Measurements from ENCODE around the gene DCTN5. TPM values are rescaled to one million over a fixed set of nuclear protein-coding genes. Genes with fewer than 3 reads are reported as not detected.
A peak's percentile ranks its signal among the peaks of the same experiment; 100 is the strongest.

DCTN5 gene
- total and polyA plus RNA-seq, 2 of the 13 experiments (the other 11 are each of a cell fraction or from before 2014, with no cell fraction given), result 105 to 207 TPM

DNA sequence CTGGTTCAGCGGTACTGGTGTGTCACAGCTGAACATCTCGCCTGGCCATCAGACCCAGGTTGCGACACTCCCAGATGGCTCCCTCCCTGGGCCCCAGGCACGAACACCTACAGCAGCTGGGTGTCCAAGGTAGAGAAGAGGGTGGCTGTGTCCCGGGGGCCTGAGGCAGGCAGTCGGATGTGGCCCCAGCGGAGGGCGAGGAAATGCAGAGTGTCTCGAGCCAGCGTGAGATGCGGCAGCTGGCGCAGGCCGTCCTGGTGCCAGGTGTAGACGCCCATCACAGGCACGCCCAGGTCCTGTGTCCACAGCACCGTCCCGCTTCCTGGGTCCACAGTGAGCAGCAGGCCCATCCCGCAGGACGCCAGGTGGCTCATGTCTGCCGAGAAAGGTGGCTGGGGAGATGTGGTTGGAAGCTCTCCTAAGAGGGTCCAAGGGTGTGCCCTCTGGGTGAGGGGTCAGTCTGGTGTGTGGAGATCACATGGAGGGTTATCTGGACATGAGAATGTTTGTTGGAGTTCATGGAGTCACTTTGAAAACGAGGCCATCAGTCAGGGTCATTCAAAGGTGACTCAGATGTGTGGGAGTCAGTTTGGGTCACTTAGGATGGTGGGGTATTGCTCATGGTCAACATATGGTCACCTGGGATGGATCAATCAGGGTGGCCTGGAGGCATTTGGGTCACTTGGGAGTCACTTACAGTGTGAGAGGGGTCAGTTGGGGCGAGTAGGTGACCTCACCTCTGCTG lies 63.7 kb downstream of the DCTN5 start (continued):
- TF ChIP-seq ATF5 (CRISPR knock-in tag; IDR thresholded peaks at IDR 0.05; ENCODE audit: low read depth) (no peak), SP2 (CRISPR knock-in tag; IDR thresholded peaks at IDR 0.05) (peak; percentile 25; the same call in 1 of the 2 replicates), XBP1 (CRISPR knock-in tag; IDR thresholded peaks at IDR 0.05) (no peak), LCORL (IDR thresholded peaks at IDR 0.05) (no peak), LCORL (CRISPR knock-in tag; IDR thresholded peaks at IDR 0.05) (peak; percentile 59; the same call in 1 of the 2 replicates), KDM1A (CRISPR knock-in tag; IDR thresholded peaks at IDR 0.05) (no peak), KLF9 (CRISPR knock-in tag; IDR thresholded peaks at IDR 0.05; ENCODE audit: low read depth) (no peak), EEA1 (CRISPR knock-in tag; IDR thresholded peaks at IDR 0.05; ENCODE audit: borderline replicate concordance) (0 out of 2 replicates have a peak, but pooled peaks have one; percentile 34), TOPORS (CRISPR knock-in tag; IDR thresholded peaks at IDR 0.05) (no peak), ZFP37 (CRISPR knock-in tag; IDR thresholded peaks at IDR 0.05; ENCODE audit: borderline replicate concordance) (no peak), YEATS2 (CRISPR knock-in tag; IDR thresholded peaks at IDR 0.05; ENCODE audit: borderline replicate concordance) (no peak), RNF2 (conservative IDR thresholded peaks at IDR 0.05; ENCODE audit: low read depth) (peak; percentile 66; the same call in 1 of the 2 replicates), NR2F6 (IDR thresholded peaks at IDR 0.05) (peak; percentile 71), NR2F6 (CRISPR knock-in tag; IDR thresholded peaks at IDR 0.05) (no peak), ZNF333 (CRISPR knock-in tag; IDR thresholded peaks at IDR 0.05; ENCODE audit: borderline replicate concordance) (0 out of 2 replicates have a peak, but pooled peaks have one; percentile 21), IRF1 (CRISPR knock-in tag; IDR thresholded peaks at IDR 0.05; ENCODE audit: low read depth) (no peak), GATA4 (IDR thresholded peaks at IDR 0.05; ENCODE audit: borderline replicate concordance, low read depth) (no peak), U2AF1 (optimal IDR thresholded peaks at IDR 0.05; ENCODE audit: low read depth, low read length) (no peak), ZNF629 (CRISPR knock-in tag; conservative IDR thresholded peaks at IDR 0.05) (no peak), ZKSCAN5 (CRISPR knock-in tag; IDR thresholded peaks at IDR 0.05) (no peak)
- TF ChIP-seq, protein P1, sequence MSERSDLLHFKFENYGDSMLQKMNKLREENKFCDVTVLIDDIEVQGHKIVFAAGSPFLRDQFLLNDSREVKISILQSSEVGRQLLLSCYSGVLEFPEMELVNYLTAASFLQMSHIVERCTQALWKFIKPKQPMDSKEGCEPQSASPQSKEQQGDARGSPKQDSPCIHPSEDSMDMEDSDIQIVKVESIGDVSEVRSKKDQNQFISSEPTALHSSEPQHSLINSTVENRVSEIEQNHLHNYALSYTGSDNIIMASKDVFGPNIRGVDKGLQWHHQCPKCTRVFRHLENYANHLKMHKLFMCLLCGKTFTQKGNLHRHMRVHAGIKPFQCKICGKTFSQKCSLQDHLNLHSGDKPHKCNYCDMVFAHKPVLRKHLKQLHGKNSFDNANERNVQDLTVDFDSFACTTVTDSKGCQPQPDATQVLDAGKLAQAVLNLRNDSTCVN (CRISPR knock-in tag; IDR thresholded peaks at IDR 0.05; ENCODE audit: borderline replicate concordance), result no peak
- TF ChIP-seq, protein P2, sequence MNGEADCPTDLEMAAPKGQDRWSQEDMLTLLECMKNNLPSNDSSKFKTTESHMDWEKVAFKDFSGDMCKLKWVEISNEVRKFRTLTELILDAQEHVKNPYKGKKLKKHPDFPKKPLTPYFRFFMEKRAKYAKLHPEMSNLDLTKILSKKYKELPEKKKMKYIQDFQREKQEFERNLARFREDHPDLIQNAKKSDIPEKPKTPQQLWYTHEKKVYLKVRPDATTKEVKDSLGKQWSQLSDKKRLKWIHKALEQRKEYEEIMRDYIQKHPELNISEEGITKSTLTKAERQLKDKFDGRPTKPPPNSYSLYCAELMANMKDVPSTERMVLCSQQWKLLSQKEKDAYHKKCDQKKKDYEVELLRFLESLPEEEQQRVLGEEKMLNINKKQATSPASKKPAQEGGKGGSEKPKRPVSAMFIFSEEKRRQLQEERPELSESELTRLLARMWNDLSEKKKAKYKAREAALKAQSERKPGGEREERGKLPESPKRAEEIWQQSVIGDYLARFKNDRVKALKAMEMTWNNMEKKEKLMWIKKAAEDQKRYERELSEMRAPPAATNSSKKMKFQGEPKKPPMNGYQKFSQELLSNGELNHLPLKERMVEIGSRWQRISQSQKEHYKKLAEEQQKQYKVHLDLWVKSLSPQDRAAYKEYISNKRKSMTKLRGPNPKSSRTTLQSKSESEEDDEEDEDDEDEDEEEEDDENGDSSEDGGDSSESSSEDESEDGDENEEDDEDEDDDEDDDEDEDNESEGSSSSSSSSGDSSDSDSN (CRISPR knock-in tag; IDR thresholded peaks at IDR 0.05), result peak; percentile 48
